Astrocyte (in vitro differentiated cells and primary cell): ENCODE results near the gene FHAD1. TPM values are rescaled to one million over a fixed set of nuclear protein-coding genes. Genes with fewer than 3 reads are reported as not detected.

Source experiments
- DNase-seq: peaks from one replicate; pipeline ENCODE4 v3.0.0-alpha.2; 2010; ENCODE audit warnings: low read depth
- FAIRE-seq: peaks from 2 replicates; lab custom pipeline; 2011; peaks lifted over from hg19 to GRCh38; lab: Jason Lieb, UNC
- H2AFZ ChIP-seq: 2 replicates; pipeline ENCODE4 v1.6.0; 2012; ENCODE audit warnings: low read depth, low read length, inconsistent platforms
- H3K27ac ChIP-seq: 2 replicates; pipeline ENCODE4 v1.5.1; 2011; ENCODE audit warnings: low read depth, low read length, inconsistent platforms
- H3K27me3 ChIP-seq: 2 replicates; pipeline ENCODE4 v1.6.0; 2011; ENCODE audit warnings: low read length, inconsistent platforms; ENCODE audit not compliant: insufficient read depth
- H3K36me3 ChIP-seq: 2 replicates; pipeline ENCODE4 v1.5.1; 2011; ENCODE audit warnings: low read length, inconsistent platforms; ENCODE audit not compliant: insufficient read depth
- H3K4me1 ChIP-seq: 2 replicates; pipeline ENCODE4 v1.5.1; 2011; ENCODE audit warnings: low read length, inconsistent platforms; ENCODE audit not compliant: insufficient read depth
- H3K4me2 ChIP-seq: 2 replicates; pipeline ENCODE4 v1.6.0; 2012; ENCODE audit warnings: low read length, inconsistent platforms
- H3K4me3 ChIP-seq: 2 replicates; pipeline ENCODE4 v1.5.1; 2011; ENCODE audit warnings: low read depth, mild to moderate bottlenecking, low read length, inconsistent platforms; ENCODE audit not compliant: insufficient read depth
- H3K79me2 ChIP-seq: 2 replicates; pipeline ENCODE4 v1.6.0; 2012; ENCODE audit warnings: mild to moderate bottlenecking, low read length, inconsistent platforms; ENCODE audit not compliant: insufficient read depth
- H3K9ac ChIP-seq: 2 replicates; pipeline ENCODE4 v1.6.0; 2012; ENCODE audit warnings: mild to moderate bottlenecking, low read length, inconsistent platforms
- H3K9me3 ChIP-seq: 2 replicates; pipeline ENCODE4 v1.5.1; 2012; ENCODE audit warnings: low read depth, mild to moderate bottlenecking, low read length, inconsistent platforms; ENCODE audit not compliant: insufficient read depth
- H4K20me1 ChIP-seq: 2 replicates; pipeline ENCODE4 v1.6.0; 2012; ENCODE audit warnings: low read length, inconsistent platforms; ENCODE audit not compliant: insufficient read depth
- H3K27ac Mint-ChIP-seq: one replicate; pipeline ENCODE4 v1.8.0; 2021; ENCODE audit warnings: mild to moderate bottlenecking, mixed read lengths; ENCODE audit not compliant: unreplicated experiment
- H3K27me3 Mint-ChIP-seq: one replicate; pipeline ENCODE4 v1.8.0; 2021; ENCODE audit warnings: low read depth, mixed read lengths; ENCODE audit not compliant: unreplicated experiment
- H3K36me3 Mint-ChIP-seq: one replicate; pipeline ENCODE4 v1.8.0; 2021; ENCODE audit warnings: low read depth, mixed read lengths; ENCODE audit not compliant: unreplicated experiment
- H3K4me1 Mint-ChIP-seq: one replicate; pipeline ENCODE4 v1.8.0; 2021; ENCODE audit warnings: low read depth, mixed read lengths; ENCODE audit not compliant: unreplicated experiment
- H3K4me3 Mint-ChIP-seq: one replicate; pipeline ENCODE4 v1.8.0; 2021; ENCODE audit warnings: mild to moderate bottlenecking, moderate library complexity, mixed read lengths; ENCODE audit not compliant: unreplicated experiment
- H3K9me3 Mint-ChIP-seq: one replicate; pipeline ENCODE4 v1.8.0; 2021; ENCODE audit warnings: mild to moderate bottlenecking, mixed read lengths; ENCODE audit not compliant: unreplicated experiment
- CTCF ChIP-seq: IDR thresholded peaks from 2 replicates; pipeline ENCODE4 v1.5.1; 2011; ENCODE audit warnings: low read depth, mild to moderate bottlenecking, inconsistent platforms, low read length, moderate library complexity; ENCODE audit not compliant: insufficient read depth
- EZH2 ChIP-seq: IDR thresholded peaks from 2 replicates; pipeline ENCODE4 v1.6.1; 2012; ENCODE audit warnings: mild to moderate bottlenecking, low read length, inconsistent platforms; ENCODE audit not compliant: insufficient read depth
- total RNA-seq: library from RNA; stranded (reverse); gene quantifications from 2 replicates; pipeline ENCODE4 v1.2.1, GENCODE V29; 2021

Gene FHAD1
- total RNA-seq, 1 donor from 2014 or later: 0.25 TPM

GRCh38 chr1:15401391-15402055 is 154.5 kb downstream of the FHAD1 start:
- no peak overlapping the region for H2AFZ ChIP-seq
- H3K36me3 ChIP-seq: no peaks in the 10 kb centered on the region
- H3K27me3 Mint-ChIP-seq: peaks cover 21% of the 10 kb centered on the region
- no peak overlapping the region for H3K4me2 ChIP-seq
- DNase-seq (no peak), FAIRE-seq (no peak)
- no peak for TF ChIP-seq EZH2
- no peak overlapping the region for H3K27ac Mint-ChIP-seq
- H3K9me3 Mint-ChIP-seq: peaks cover 6% of the 10 kb centered on the region
- H4K20me1 ChIP-seq: no peaks in the 10 kb centered on the region
- no peaks in the 10 kb centered on the region for H3K27me3 ChIP-seq
- H3K4me1 ChIP-seq: peaks cover under 1% of the 10 kb centered on the region
- no peak overlapping the region for H3K9ac ChIP-seq
- H3K4me3 Mint-ChIP-seq: no peak overlapping the region
- H3K79me2 ChIP-seq: no peaks in the 10 kb centered on the region
- H3K36me3 Mint-ChIP-seq: no peaks in the 10 kb centered on the region
- no peaks in the 10 kb centered on the region for H3K9me3 ChIP-seq
- no peak overlapping the region for H3K27ac ChIP-seq
- no peaks in the 10 kb centered on the region for H3K4me1 Mint-ChIP-seq
- H3K4me3 ChIP-seq: no peak overlapping the region

GRCh38 chr1:15402809-15403450 is 155.9 kb downstream of the FHAD1 start:
- FAIRE-seq (no peak), DNase-seq (no peak)
- Histone ChIP-seq H3K79me2 (no peaks in the 10 kb centered on the region), H4K20me1 (no peaks in the 10 kb centered on the region), H3K4me3 (no peak overlapping the region), H3K9ac (no peak overlapping the region), H3K27me3 (no peaks in the 10 kb centered on the region), H3K9me3 (no peaks in the 10 kb centered on the region), H2AFZ (no peak overlapping the region), H3K27ac (no peak overlapping the region), H3K4me2 (no peak overlapping the region), H3K36me3 (no peaks in the 10 kb centered on the region), H3K4me1 (peaks cover 13% of the 10 kb centered on the region)
- TF ChIP-seq CTCF: no peak
- no peak for TF ChIP-seq EZH2
- H3K9me3 Mint-ChIP-seq: peaks cover 6% of the 10 kb centered on the region
- peaks cover 7% of the 10 kb centered on the region for H3K4me1 Mint-ChIP-seq
- peaks cover 24% of the 10 kb centered on the region for H3K27me3 Mint-ChIP-seq
- H3K36me3 Mint-ChIP-seq: no peaks in the 10 kb centered on the region
- no peak overlapping the region for H3K4me3 Mint-ChIP-seq
- H3K27ac Mint-ChIP-seq: no peak overlapping the region

GRCh38 chr1:15403962-15404580 is 157.0 kb downstream of the FHAD1 start:
- H3K9ac ChIP-seq: no peak overlapping the region
- no peak overlapping the region for H3K4me2 ChIP-seq
- FAIRE-seq: no peak
- no peak for TF ChIP-seq CTCF
- TF ChIP-seq EZH2: no peak
- peaks cover 20% of the 10 kb centered on the region for H3K4me1 ChIP-seq
- no peak overlapping the region for H2AFZ ChIP-seq
- Mint-ChIP-seq H3K27me3 (peaks cover 24% of the 10 kb centered on the region), H3K9me3 (peaks cover 6% of the 10 kb centered on the region), H3K4me3 (no peak overlapping the region), H3K4me1 (peaks cover 7% of the 10 kb centered on the region), H3K27ac (no peak overlapping the region), H3K36me3 (no peaks in the 10 kb centered on the region)
- no peaks in the 10 kb centered on the region for H3K9me3 ChIP-seq
- no peaks in the 10 kb centered on the region for H3K36me3 ChIP-seq
- DNase-seq: no peak
- H4K20me1 ChIP-seq: no peaks in the 10 kb centered on the region
- H3K79me2 ChIP-seq: no peaks in the 10 kb centered on the region
- no peak overlapping the region for H3K4me3 ChIP-seq
- H3K27ac ChIP-seq: no peak overlapping the region
- no peaks in the 10 kb centered on the region for H3K27me3 ChIP-seq
